Stimulated activated CD8-positive, alpha-beta memory T cell treated with anti-CD3 and anti-CD28 coated beads, Interleukin-15, amount 100 ng/mL, for 4 hours (primary cell): ENCODE results near the gene JPH2.

Experiments
- DNase-seq, 2 donors: peaks; one replicate each; pipeline ENCODE4 v3.0.0-alpha.2; 2020; ENCODE audit warnings: low read depth in 2 of 2

JPH2 gene

GRCh38 chr20:44125332-44126127 is 61.5 kb downstream of the JPH2 start:
- DNase-seq = no peak

- DNase-seq = no peak
Measured at GRCh38 chr20:44123874-44124535, 63.0 kb downstream of the JPH2 start.

- no peak for DNase-seq
Measured at GRCh38 chr20:44123251-44123650, 63.7 kb downstream of the JPH2 start.

- no peak for DNase-seq
Measured at GRCh38 chr20:44120676-44121425, 66.1 kb downstream of the JPH2 start.

- no peak for DNase-seq
Measured at GRCh38 chr20:44118185-44119033, 68.6 kb downstream of the JPH2 start.

- DNase-seq = no peak
Measured at GRCh38 chr20:44117296-44118184, 69.4 kb downstream of the JPH2 start.

- DNase-seq = no peak
Measured at GRCh38 chr20:44115762-44116644, 71.0 kb downstream of the JPH2 start.

- no peak for DNase-seq
Measured at GRCh38 chr20:44115181-44115580, 71.8 kb downstream of the JPH2 start.

- DNase-seq = no peak
Measured at GRCh38 chr20:44113618-44114376, 73.2 kb downstream of the JPH2 start.

GRCh38 chr20:44112889-44113617 is 73.9 kb downstream of the JPH2 start:
- DNase-seq = no peak

GRCh38 chr20:44112456-44112855 is 74.5 kb downstream of the JPH2 start:
- DNase-seq = no peak

- DNase-seq = no peak
Measured at GRCh38 chr20:44111712-44112335, 75.2 kb downstream of the JPH2 start.

GRCh38 chr20:44110816-44111568 is 76.0 kb downstream of the JPH2 start:
- no peak for DNase-seq

- no peak for DNase-seq
Measured at GRCh38 chr20:44109951-44110361, 77.0 kb downstream of the JPH2 start.

- no peak for DNase-seq
Measured at GRCh38 chr20:44106615-44107014, 80.4 kb downstream of the JPH2 start.

- no peak for DNase-seq
Measured at GRCh38 chr20:44104798-44105517, 82.0 kb downstream of the JPH2 start.
